Natural killer cell (primary cell): ENCODE data around the gene FAM131B. TPM values are rescaled to one million over a fixed set of nuclear protein-coding genes. Genes with fewer than 3 reads are reported as not detected.
"Not testable (repeated sequence)": the region's sequence is repeated elsewhere in the genome, so short reads cannot be mapped to it uniquely, and the experiment has no call there.

ENCODE experiments used
- ATAC-seq, 3 donors: fragments of 150-1000 bp in 2 of 3; fragments of 200-7000 bp in 1 of 3; cut with Tn5 transposase; 1 replicate in 1 of 3; 2 replicates in 2 of 3; pipeline ENCODE4 v1.10.0; 2021; ENCODE audit warnings: mild to moderate bottlenecking in 2 of 3, moderate library complexity in 2 of 3
- DNase-seq, 2 donors: peaks; one replicate each; pipeline versions ENCODE4 v3.0.0 to v3.0.0-alpha.2; 2013 to 2021; ENCODE audit warnings: mixed read lengths in 1 of 2
- H3K27ac ChIP-seq: one replicate; pipeline ENCODE4 v1.5.1; 2013; ENCODE audit warnings: mild to moderate bottlenecking, low read length
- H3K27me3 ChIP-seq: one replicate; pipeline ENCODE4 v1.6.1; 2013; ENCODE audit warnings: low read length; ENCODE audit not compliant: control insufficient read depth, insufficient read depth
- H3K36me3 ChIP-seq: one replicate; pipeline ENCODE4 v1.6.1; 2013; ENCODE audit warnings: low read length; ENCODE audit not compliant: control insufficient read depth, insufficient read depth
- H3K4me1 ChIP-seq: one replicate; pipeline ENCODE4 v1.6.1; 2013; ENCODE audit warnings: low read length; ENCODE audit not compliant: control insufficient read depth, insufficient read depth
- H3K4me3 ChIP-seq: one replicate; pipeline ENCODE4 v1.5.1; 2013; ENCODE audit warnings: low read length
- H3K9me3 ChIP-seq: one replicate; pipeline ENCODE4 v1.6.1; 2013; ENCODE audit warnings: low read length; ENCODE audit not compliant: control insufficient read depth, insufficient read depth
- H3K27ac Mint-ChIP-seq, 2 donors: one replicate each; pipeline ENCODE4 v1.8.0; 2022; ENCODE audit warnings: mild to moderate bottlenecking in 2 of 2, mixed read lengths in 2 of 2, moderate library complexity in 1 of 2
- H3K27me3 Mint-ChIP-seq, 2 donors: one replicate each; pipeline ENCODE4 v1.8.0; 2022; ENCODE audit warnings: low read depth in 2 of 2, mixed read lengths in 2 of 2
- H3K36me3 Mint-ChIP-seq: one replicate; pipeline ENCODE4 v1.8.0; 2022; ENCODE audit warnings: mixed read lengths
- H3K4me1 Mint-ChIP-seq, 2 donors: one replicate each; pipeline ENCODE4 v1.8.0; 2022; ENCODE audit warnings: mixed read lengths in 2 of 2
- H3K4me3 Mint-ChIP-seq: one replicate; pipeline ENCODE4 v1.8.0; 2022; ENCODE audit warnings: mild to moderate bottlenecking, moderate library complexity, mixed read lengths
- H3K9me3 Mint-ChIP-seq, 2 donors: one replicate each; pipeline ENCODE4 v1.8.0; 2022; ENCODE audit warnings: mixed read lengths in 2 of 2
- CTCF ChIP-seq: fragments of 200-600 bp; IDR thresholded peaks from one replicate; pipeline ENCODE4 v1.8.0; 2022; ENCODE audit warnings: antibody characterized with exemption
- WGBS: methylation state at CpG from one replicate; pipeline ENCODE4 v1.1.7; 2013; ENCODE audit warnings: missing lambda C conversion rate; ENCODE audit not compliant: insufficient coverage; 5-methylcytosine and 5-hydroxymethylcytosine counted together
- intact Hi-C: fragments of 100-400 bp; cut with micrococcal nuclease; formaldehyde crosslinking; loops from one replicate; pipeline ENCODE4 v1.14.2; 2022
- total RNA-seq, 4 donors: library from RNA; stranded (reverse); fragments of 120-200 nt in 1 of 4; gene quantifications; one replicate each; pipeline versions ENCODE4 v1.2.3 to v1.2.4, GENCODE V29; 2013 to 2022

FAM131B gene
- total RNA-seq, 3 donors from 2014 or later (not counting 1 experiment from before 2014, with no cell fraction given) = 2.3 to 2.8 (median 2.5) TPM

- peaks cover 11 to 24% of the 10 kb centered on the region in 2 donors for H3K4me1 Mint-ChIP-seq
- ATAC-seq = no peak
Observed at GRCh38 chr7:143393267-143394041, 30.9 kb upstream of the FAM131B start.

GRCh38 chr7:143392875-143393266 lies 30.4 kb upstream of the FAM131B start:
- H3K4me1 ChIP-seq = peaks cover 15% of the 10 kb centered on the region
- no peaks in the 10 kb centered on the region for H3K27me3 Mint-ChIP-seq

More at GRCh38 chr7:143393267-143394041, 30.9 kb upstream of the FAM131B start:
- WGBS = 96% methylated on average over 14 of the region's 14 CpGs
- Mint-ChIP-seq H3K36me3 (no peaks in the 10 kb centered on the region), H3K9me3 (no peaks in the 10 kb centered on the region), H3K27me3 (no peaks in the 10 kb centered on the region), H3K27ac (no peak overlapping the region), H3K4me3 (no peak overlapping the region)
- Histone ChIP-seq H3K4me1 (peaks cover 15% of the 10 kb centered on the region), H3K36me3 (peaks cover 35% of the 10 kb centered on the region), H3K27ac (no peak overlapping the region), H3K4me3 (no peak overlapping the region), H3K27me3 (no peaks in the 10 kb centered on the region), H3K9me3 (no peaks in the 10 kb centered on the region)
- intact Hi-C loops = no loop called here
- no peak for DNase-seq
- no peak for TF ChIP-seq CTCF

GRCh38 chr7:143392427-143392826 lies 29.9 kb upstream of the FAM131B start:
- Histone ChIP-seq H3K36me3 (peaks cover 44% of the 10 kb centered on the region), H3K4me1 (peaks cover 15% of the 10 kb centered on the region)
- ATAC-seq, intact Hi-C loops, DNase-seq, H3K27me3 ChIP-seq, H3K9me3 Mint-ChIP-seq, H3K36me3 Mint-ChIP-seq, H3K27me3 Mint-ChIP-seq, H3K27ac Mint-ChIP-seq, H3K27ac ChIP-seq, H3K4me3 Mint-ChIP-seq, H3K9me3 ChIP-seq, H3K4me3 ChIP-seq: not testable (repeated sequence)
- H3K4me1 Mint-ChIP-seq = peaks cover 11 to 24% of the 10 kb centered on the region in 2 donors
- 98% methylated on average over 8 of the region's 8 CpGs for WGBS

More at GRCh38 chr7:143392875-143393266, 30.4 kb upstream of the FAM131B start:
- Mint-ChIP-seq H3K4me1 (peaks cover 11 to 24% of the 10 kb centered on the region in 2 donors), H3K36me3 (no peaks in the 10 kb centered on the region), H3K27ac (no peak overlapping the region), H3K9me3 (no peaks in the 10 kb centered on the region), H3K4me3 (no peak overlapping the region)
- 97% methylated on average over 6 of the region's 6 CpGs for WGBS
- no peak for TF ChIP-seq CTCF
- no peak for ATAC-seq
- intact Hi-C loops = no loop called here
- Histone ChIP-seq H3K4me3 (no peak overlapping the region), H3K27me3 (no peaks in the 10 kb centered on the region), H3K36me3 (peaks cover 39% of the 10 kb centered on the region), H3K9me3 (no peaks in the 10 kb centered on the region), H3K27ac (no peak overlapping the region)
- no peak for DNase-seq

- ATAC-seq = no peak
- Mint-ChIP-seq H3K4me1 (peaks cover 11 to 24% of the 10 kb centered on the region in 2 donors), H3K36me3 (no peaks in the 10 kb centered on the region), H3K27ac (no peak overlapping the region), H3K9me3 (no peaks in the 10 kb centered on the region), H3K4me3 (no peak overlapping the region), H3K27me3 (no peaks in the 10 kb centered on the region)
- Histone ChIP-seq H3K4me3 (no peak overlapping the region), H3K27me3 (no peaks in the 10 kb centered on the region), H3K9me3 (no peaks in the 10 kb centered on the region), H3K27ac (no peak overlapping the region), H3K36me3 (peaks cover 50% of the 10 kb centered on the region), H3K4me1 (peaks cover 20% of the 10 kb centered on the region)
- 89% methylated on average over 24 of the region's 24 CpGs for WGBS
- intact Hi-C loops = no loop called here
- no peak for TF ChIP-seq CTCF
- DNase-seq = no peak
Observed at GRCh38 chr7:143391462-143392404, 29.2 kb upstream of the FAM131B start.
